Measurements from ENCODE around the gene CIITA.
"Not testable (repeated sequence)": the region's sequence is repeated elsewhere in the genome, so short reads cannot be mapped to it uniquely, and the experiment has no call there.

CIITA gene

DNA sequence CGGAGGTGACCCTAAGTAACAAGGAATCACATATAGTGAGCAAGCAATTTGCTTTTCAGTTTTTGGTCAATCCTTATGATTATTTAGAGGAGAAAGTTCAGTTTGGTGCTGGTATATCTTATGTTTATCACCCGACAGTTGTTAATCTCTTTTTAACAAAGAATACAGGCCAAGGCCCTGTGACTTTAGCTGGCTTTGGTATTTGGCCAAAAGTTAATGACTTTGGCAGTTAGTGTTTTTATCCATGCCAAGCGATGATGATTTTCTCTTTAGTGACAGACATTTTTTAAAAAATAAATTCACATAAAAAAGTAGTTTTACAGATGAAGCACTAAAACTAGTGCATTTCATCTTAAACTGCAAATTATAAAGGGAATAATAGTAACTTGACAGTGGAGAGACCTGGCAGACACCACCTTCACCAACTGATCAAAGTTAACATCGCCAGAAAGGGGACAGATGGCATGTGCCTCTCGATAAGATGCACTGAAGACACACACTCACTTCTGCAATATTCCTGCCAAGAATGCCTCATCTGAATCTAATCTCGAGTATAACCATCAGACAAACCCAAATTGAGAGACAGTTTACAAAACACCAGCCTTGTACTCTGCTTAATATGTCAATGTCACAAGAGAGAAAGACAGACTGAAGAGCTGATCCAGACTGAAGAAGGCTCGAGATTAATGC lies 58.4 kb downstream of the CIITA start:
- no peak overlapping the region for H3K27ac ChIP-seq (ENCODE audit: insufficient read depth, low read depth, low read length, poor library complexity, severe bottlenecking)
- WGBS, 2 experiments: 91 to 93% methylated on average over 6 to 7 of the region's 7 CpGs
- peaks cover 6% of the 10 kb centered on the region for H3K4me1 ChIP-seq (ENCODE audit: control insufficient read depth, insufficient read depth, low read length)
- H3K9me3 ChIP-seq (ENCODE audit: control insufficient read depth, low read length): no peaks in the 10 kb centered on the region
- peaks cover 6% of the 10 kb centered on the region for H3K36me3 ChIP-seq (ENCODE audit: control insufficient read depth, insufficient read depth, low read length)
- no peak overlapping the region for H3K4me3 ChIP-seq (ENCODE audit: insufficient read depth, low read depth, low read length)
- H3K27me3 ChIP-seq (ENCODE audit: control insufficient read depth, insufficient read depth, low read length, poor library complexity, severe bottlenecking): no peaks in the 10 kb centered on the region

DNA sequence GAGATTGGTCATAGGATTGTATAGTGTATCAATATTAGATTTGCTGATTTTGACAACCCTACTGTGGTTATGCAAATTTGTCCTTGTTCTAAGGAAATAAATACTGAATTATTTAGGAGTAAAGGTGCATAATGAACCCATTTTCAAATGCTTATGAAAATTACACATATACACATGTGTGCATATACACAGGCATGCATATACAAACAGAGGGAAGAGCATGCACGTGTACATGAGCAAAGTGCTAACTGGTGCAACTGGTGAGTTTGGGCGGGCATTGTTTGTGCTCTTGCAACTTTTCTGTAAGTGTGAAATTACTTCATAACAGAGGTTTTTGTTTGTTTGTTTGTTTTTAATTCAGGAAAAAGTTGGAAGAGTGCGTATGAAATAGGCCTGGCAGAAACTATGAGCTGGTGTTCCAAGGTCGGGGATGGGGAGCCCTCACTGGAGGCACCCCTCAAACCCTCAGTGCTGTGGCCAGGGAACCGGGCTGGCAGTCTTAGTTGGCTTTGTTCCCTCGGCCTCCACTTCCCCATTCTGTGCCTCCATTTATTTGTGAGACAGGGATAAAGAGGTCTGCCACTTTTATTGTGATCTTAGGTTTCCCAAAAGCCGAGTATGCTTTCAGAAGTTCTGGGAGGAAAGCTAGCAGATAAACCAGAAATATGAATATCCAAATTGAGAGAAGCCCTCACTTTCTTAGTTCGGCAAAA lies 59.4 kb downstream of the CIITA start:
- peaks cover 2% of the 10 kb centered on the region for H3K27me3 ChIP-seq (ENCODE audit: control insufficient read depth, insufficient read depth, low read length, poor library complexity, severe bottlenecking)
- no peak overlapping the region for H3K27ac ChIP-seq (ENCODE audit: insufficient read depth, low read depth, low read length, poor library complexity, severe bottlenecking)
- peaks cover 6% of the 10 kb centered on the region for H3K36me3 ChIP-seq (ENCODE audit: control insufficient read depth, insufficient read depth, low read length)
- H3K4me1 ChIP-seq (ENCODE audit: control insufficient read depth, insufficient read depth, low read length): peaks cover 15% of the 10 kb centered on the region
- whole genome bisulfite sequencing, 2 experiments: 82% methylated on average over 8 of the region's 8 CpGs
- H3K9me3 ChIP-seq (ENCODE audit: control insufficient read depth, low read length): no peaks in the 10 kb centered on the region
- H3K4me3 ChIP-seq (ENCODE audit: insufficient read depth, low read depth, low read length): no peak overlapping the region

DNA sequence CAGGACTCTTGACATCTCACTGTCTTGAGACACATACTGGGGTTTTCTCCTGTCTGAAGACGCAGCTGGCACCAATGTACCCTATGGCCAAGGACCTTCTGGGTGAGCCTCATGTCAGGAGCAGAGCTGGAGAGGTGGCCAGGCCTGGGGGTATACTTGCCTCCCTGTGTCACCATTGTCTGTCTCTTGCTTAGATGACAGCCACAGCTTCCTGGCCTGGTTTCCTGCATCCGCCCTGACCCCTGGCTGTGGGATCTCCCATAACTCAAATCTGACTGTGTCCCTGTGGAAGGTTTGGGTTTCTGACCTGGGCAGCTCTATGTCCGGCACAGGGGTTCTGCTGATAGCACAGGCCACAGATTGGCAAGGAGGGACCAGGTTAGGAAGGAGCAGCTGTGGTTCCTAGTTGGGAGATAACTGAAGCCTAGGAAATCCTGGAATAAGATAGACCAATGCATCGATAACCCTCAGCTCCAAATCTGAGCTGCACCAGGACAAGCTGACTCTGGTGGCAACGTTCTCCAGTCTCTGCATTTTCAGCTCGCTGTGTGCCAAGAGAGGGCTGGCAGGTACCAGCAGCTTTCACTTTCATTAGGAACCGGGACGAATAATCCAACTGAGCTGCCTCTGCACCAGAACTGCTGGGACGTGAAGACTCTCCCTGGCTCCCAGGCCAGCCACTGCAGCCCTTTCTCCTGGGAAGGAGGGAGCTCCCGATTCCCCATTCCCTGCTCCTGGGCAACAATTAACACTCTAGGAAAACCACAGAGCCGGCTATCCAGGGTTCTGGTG lies 60.3 kb downstream of the CIITA start:
- 92% methylated on average over 11 of the region's 11 CpGs for WGBS, 2 experiments
- Histone ChIP-seq H3K9me3 (ENCODE audit: control insufficient read depth, low read length) (no peaks in the 10 kb centered on the region), H3K36me3 (ENCODE audit: control insufficient read depth, insufficient read depth, low read length) (peaks cover 6% of the 10 kb centered on the region), H3K4me1 (ENCODE audit: control insufficient read depth, insufficient read depth, low read length) (peaks cover 15% of the 10 kb centered on the region), H3K4me3 (ENCODE audit: insufficient read depth, low read depth, low read length) (no peak overlapping the region), H3K27me3 (ENCODE audit: control insufficient read depth, insufficient read depth, low read length, poor library complexity, severe bottlenecking) (peaks cover 3% of the 10 kb centered on the region), H3K27ac (ENCODE audit: insufficient read depth, low read depth, low read length, poor library complexity, severe bottlenecking) (no peak overlapping the region)

DNA sequence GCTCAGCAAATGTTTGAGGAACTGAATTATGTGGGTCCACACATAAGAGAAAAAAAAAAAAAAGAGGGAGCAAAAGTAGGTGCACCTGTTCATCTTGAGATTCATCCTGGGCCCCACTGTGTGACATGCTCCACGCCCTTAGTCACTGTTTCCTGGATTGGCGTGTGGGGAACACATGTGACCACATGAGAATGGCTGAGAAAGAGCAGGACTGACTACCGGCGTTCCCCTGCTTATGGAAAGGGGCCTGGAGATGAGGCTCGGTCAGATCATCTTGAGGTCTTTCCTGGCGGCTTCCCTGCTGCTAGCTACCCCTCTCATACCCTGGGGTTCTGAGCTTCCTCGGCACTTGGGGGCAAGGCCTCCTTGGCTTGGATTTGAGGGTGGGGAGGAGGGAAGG lies 61.3 kb downstream of the CIITA start:
- Histone ChIP-seq H3K4me1 (ENCODE audit: control insufficient read depth, insufficient read depth, low read length) (peaks cover 15% of the 10 kb centered on the region), H3K27ac (ENCODE audit: insufficient read depth, low read depth, low read length, poor library complexity, severe bottlenecking) (no peak overlapping the region), H3K27me3 (ENCODE audit: control insufficient read depth, insufficient read depth, low read length, poor library complexity, severe bottlenecking) (peaks cover 6% of the 10 kb centered on the region), H3K9me3 (ENCODE audit: control insufficient read depth, low read length) (no peaks in the 10 kb centered on the region), H3K36me3 (ENCODE audit: control insufficient read depth, insufficient read depth, low read length) (peaks cover under 1% of the 10 kb centered on the region), H3K4me3 (ENCODE audit: insufficient read depth, low read depth, low read length) (no peak overlapping the region)
- WGBS, 2 experiments: 95 to 96% methylated on average over 7 of the region's 7 CpGs

DNA sequence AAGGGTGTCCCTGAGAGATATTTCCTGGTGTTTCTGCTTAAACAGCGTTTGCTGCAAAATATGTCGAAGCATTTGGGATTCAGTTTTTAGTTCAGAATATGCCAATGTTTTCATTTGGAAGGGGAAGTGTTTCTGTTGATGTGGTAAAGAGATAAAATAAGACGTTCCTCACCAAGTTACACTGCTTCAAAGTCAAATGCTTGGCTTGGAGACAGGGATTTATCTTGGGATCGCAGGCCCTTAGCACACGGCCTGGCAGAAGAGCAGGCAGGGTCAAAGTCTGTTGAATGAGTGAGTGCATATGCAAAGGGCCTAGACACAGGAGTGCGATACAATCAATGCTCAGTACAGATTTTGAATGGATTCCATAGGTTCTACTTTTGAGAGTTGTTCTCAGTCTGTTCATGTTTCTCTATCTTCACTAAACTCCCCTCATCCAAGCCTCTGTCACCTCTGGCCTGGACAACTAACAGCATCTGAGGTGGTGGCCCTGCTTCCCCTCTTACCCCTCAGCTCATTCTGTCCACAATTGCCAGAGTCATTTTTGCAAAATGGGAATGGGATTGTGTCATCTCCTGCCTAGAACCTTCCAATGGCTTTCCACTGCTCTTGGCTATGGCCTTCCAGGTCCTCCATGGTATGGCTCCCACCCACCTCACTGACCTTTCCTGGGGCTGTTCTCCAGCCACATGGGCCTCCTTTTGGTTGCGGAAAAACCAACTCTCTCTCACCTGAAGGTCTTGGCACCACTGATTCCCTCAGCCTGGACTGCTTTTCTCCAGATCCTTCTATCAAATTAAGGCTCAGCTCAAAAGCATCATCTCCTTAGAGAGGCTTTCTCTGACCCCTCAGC lies 62.0 kb downstream of the CIITA start:
- H3K36me3 ChIP-seq (ENCODE audit: control insufficient read depth, insufficient read depth, low read length): no peaks in the 10 kb centered on the region
- peaks cover 12% of the 10 kb centered on the region for H3K27me3 ChIP-seq (ENCODE audit: control insufficient read depth, insufficient read depth, low read length, poor library complexity, severe bottlenecking)
- WGBS, 2 experiments: 92 to 96% methylated on average over 7 of the region's 7 CpGs
- no peaks in the 10 kb centered on the region for H3K9me3 ChIP-seq (ENCODE audit: control insufficient read depth, low read length)
- H3K4me3 ChIP-seq (ENCODE audit: insufficient read depth, low read depth, low read length): no peak overlapping the region
- H3K4me1 ChIP-seq (ENCODE audit: control insufficient read depth, insufficient read depth, low read length): peaks cover 15% of the 10 kb centered on the region
- no peak overlapping the region for H3K27ac ChIP-seq (ENCODE audit: insufficient read depth, low read depth, low read length, poor library complexity, severe bottlenecking)

DNA sequence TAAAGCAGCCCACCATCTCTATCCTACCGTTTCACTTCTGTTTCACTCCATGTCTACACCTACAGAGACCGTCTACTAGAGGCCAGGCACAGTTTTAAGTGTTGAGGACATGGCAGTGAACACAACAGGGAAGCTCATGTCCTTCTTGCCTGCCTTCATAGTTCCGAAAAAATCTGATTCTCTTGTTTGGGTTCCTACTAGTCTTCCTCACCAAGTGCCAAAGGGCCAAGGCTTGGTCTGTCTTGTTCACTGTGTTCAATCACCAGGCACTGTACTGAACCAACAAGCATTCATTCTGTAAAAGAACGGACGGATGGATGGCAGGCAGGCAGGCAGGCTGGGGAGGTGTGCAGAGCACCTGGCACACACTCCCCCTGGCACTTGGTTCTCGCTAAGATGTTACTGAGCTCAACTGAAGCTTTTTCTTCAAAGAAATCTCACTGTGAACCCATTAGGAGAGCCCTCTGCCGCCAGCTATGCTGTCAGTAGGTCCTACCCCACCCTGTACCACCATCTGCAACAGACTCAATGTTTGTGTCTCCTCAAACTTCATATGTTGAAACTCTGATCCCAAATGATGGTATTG lies 62.7 kb downstream of the CIITA start:
- no peak overlapping the region for H3K27ac ChIP-seq (ENCODE audit: insufficient read depth, low read depth, low read length, poor library complexity, severe bottlenecking)
- no peak overlapping the region for H3K4me3 ChIP-seq (ENCODE audit: insufficient read depth, low read depth, low read length)
- H3K27me3 ChIP-seq (ENCODE audit: control insufficient read depth, insufficient read depth, low read length, poor library complexity, severe bottlenecking): peaks cover 12% of the 10 kb centered on the region
- H3K9me3 ChIP-seq (ENCODE audit: control insufficient read depth, low read length): no peaks in the 10 kb centered on the region
- H3K36me3 ChIP-seq (ENCODE audit: control insufficient read depth, insufficient read depth, low read length): no peaks in the 10 kb centered on the region
- peaks cover 15% of the 10 kb centered on the region for H3K4me1 ChIP-seq (ENCODE audit: control insufficient read depth, insufficient read depth, low read length)
- WGBS, 2 experiments: 92 to 95% methylated on average over 7 of the region's 7 CpGs

DNA sequence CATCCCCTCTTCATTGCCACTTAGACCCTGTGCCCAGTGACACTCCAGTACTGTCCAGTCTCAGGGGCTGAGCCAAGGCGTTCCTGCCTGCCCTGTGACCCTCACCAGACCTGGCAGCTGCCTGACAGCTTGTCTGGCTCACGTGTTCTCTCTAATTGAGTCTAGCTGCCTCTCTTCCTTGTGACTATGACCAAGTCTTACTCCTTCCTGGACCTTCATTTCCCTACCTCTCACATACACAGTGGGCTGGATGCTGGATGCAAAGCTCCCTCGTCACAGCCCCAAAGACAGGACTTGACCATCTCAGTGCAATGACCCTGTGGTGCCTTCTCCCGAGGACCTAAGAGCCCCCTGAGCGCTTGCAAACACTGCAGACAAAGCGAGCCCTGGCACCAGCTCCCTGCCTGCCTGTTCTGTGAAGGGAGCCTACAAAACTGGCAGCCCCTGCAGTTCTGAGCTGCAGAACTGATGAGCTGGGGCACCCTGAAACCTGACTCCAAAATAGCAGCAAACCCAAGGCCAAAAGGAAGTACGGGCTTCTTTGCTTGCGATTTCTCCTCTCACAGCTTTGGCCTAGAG lies 63.6 kb downstream of the CIITA start:
- Histone ChIP-seq H3K27me3 (ENCODE audit: control insufficient read depth, insufficient read depth, low read length, poor library complexity, severe bottlenecking) (peaks cover 12% of the 10 kb centered on the region), H3K9me3 (ENCODE audit: control insufficient read depth, low read length) (no peaks in the 10 kb centered on the region), H3K4me1 (ENCODE audit: control insufficient read depth, insufficient read depth, low read length) (peaks cover 20% of the 10 kb centered on the region), H3K4me3 (ENCODE audit: insufficient read depth, low read depth, low read length) (peak overlapping the region; percentile 73), H3K27ac (ENCODE audit: insufficient read depth, low read depth, low read length, poor library complexity, severe bottlenecking) (no peak overlapping the region), H3K36me3 (ENCODE audit: control insufficient read depth, insufficient read depth, low read length) (no peaks in the 10 kb centered on the region)
- 77 to 79% methylated on average over 8 of the region's 8 CpGs for WGBS, 2 experiments

DNA sequence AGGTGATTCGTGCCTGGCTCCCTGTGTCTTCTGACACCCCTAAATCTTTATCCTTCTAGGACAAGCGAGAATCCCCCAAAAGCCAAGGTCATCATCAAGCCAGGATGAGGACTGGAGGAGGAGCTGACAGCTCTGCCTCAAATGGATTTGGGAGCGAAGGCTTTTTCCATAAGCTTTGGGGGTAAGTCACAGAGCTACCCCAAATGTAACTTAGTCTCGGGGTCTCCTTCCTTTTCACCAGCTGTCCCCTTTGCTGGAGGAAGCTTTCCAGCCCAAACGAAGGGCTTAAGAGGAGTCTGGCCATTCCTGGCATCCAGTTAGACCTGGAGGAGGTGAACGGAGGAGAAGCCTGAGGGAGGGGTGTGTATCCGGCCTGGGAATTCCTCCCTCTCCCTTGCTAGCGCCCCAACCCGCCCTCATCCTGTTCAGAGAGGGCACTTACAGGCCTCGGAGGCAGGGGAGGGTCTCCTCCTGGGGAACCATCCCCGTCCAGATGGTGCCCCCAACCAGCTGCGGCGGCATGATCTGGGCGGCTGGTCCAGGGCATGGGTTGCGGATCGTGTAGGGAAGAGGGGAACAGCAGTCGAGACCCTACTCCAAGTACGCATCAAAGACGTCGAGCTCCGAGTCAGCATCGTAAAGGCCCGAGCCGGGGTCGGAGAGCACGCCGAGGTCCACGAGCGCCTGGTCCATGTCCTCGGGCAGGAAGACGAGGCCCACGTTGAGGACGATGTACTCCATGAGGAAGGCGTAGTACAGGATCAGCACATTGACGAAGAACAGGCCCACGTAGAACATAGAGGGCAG lies 64.3 kb downstream of the CIITA start:
- peaks cover 25% of the 10 kb centered on the region for H3K4me1 ChIP-seq (ENCODE audit: control insufficient read depth, insufficient read depth, low read length)
- H3K27me3 ChIP-seq (ENCODE audit: control insufficient read depth, insufficient read depth, low read length, poor library complexity, severe bottlenecking): peaks cover 12% of the 10 kb centered on the region
- 10 to 11% methylated on average over 33 to 34 of the region's 36 CpGs for WGBS, 2 experiments
- peak overlapping the region; percentile 73 for H3K4me3 ChIP-seq (ENCODE audit: insufficient read depth, low read depth, low read length)
- no peaks in the 10 kb centered on the region for H3K9me3 ChIP-seq (ENCODE audit: control insufficient read depth, low read length)
- H3K27ac ChIP-seq (ENCODE audit: insufficient read depth, low read depth, low read length, poor library complexity, severe bottlenecking): no peak overlapping the region
- H3K36me3 ChIP-seq (ENCODE audit: control insufficient read depth, insufficient read depth, low read length): no peaks in the 10 kb centered on the region

DNA sequence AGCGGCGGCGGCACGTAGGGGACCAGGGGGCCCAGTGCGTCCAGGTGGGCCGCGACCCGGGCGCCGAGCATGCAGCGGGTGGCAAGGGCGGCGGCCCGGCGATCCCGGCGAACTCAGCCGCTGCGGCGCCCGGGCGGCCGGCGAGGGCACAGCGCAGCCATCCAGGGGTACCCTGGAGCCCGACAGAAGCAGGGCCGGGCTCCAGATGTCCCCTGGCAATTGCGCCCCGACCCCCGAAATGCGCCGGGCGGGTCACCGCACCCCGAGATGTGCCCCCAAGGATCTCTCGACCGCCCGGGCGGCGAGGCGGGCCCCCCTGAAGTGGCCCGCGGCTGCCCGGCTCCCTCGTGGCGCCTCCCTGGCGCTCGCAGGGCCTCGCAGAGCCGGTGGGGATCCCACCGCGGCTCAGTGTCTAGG lies 64.9 kb downstream of the CIITA start:
- H3K27ac ChIP-seq (ENCODE audit: insufficient read depth, low read depth, low read length, poor library complexity, severe bottlenecking); H3K36me3 ChIP-seq (ENCODE audit: control insufficient read depth, insufficient read depth, low read length); H3K9me3 ChIP-seq (ENCODE audit: control insufficient read depth, low read length): not testable (repeated sequence)
- Histone ChIP-seq H3K4me3 (ENCODE audit: insufficient read depth, low read depth, low read length) (peak overlapping the region; percentile 73), H3K4me1 (ENCODE audit: control insufficient read depth, insufficient read depth, low read length) (peaks cover 31% of the 10 kb centered on the region), H3K27me3 (ENCODE audit: control insufficient read depth, insufficient read depth, low read length, poor library complexity, severe bottlenecking) (peaks cover 12% of the 10 kb centered on the region)
- WGBS, 2 experiments: 0 to 1% methylated on average over 52 of the region's 52 CpGs

All from ectodermal cell (in vitro differentiated cells).